WTC11 (cell line): ENCODE results near the gene LPP. TPM values are rescaled to one million over a fixed set of nuclear protein-coding genes. Genes with fewer than 3 reads are reported as not detected.

Experiments
- ATAC-seq: fragments of 200-7000 bp; cut with Tn5 transposase; 2 replicates; pipeline ENCODE4 v1.10.0; 2021; ENCODE audit warnings: mild to moderate bottlenecking, moderate library complexity
- CTCF ChIA-PET: fragments of 300-600 bp; sonication (Branson Sonifier 250); formaldehyde crosslinking; loops from one replicate; lab custom pipeline; 2021; ENCODE audit warnings: antibody characterized with exemption; lab: Charles Lee
- POLR2A ChIA-PET: fragments of 350-600 bp; sonication (Branson Sonifier 250); formaldehyde crosslinking; loops from one replicate; lab custom pipeline; 2021; ENCODE audit warnings: antibody characterized with exemption; lab: Charles Lee
- DNase-seq: peaks from one replicate; pipeline ENCODE4 v3.0.0; 2021; ENCODE audit warnings: low spot score
- H3K27ac Mint-ChIP-seq: 2 replicates; pipeline ENCODE4 v1.8.0; 2021; ENCODE audit warnings: mixed read lengths
- H3K27me3 Mint-ChIP-seq: 2 replicates; pipeline ENCODE4 v1.8.0; 2021; ENCODE audit warnings: low read depth, mild to moderate bottlenecking, moderate library complexity, mixed read lengths
- H3K36me3 Mint-ChIP-seq: 2 replicates; pipeline ENCODE4 v1.8.0; 2021; ENCODE audit warnings: mixed read lengths
- H3K4me1 Mint-ChIP-seq: 2 replicates; pipeline ENCODE4 v1.8.0; 2022; ENCODE audit warnings: mixed read lengths
- H3K4me3 Mint-ChIP-seq: 2 replicates; pipeline ENCODE4 v1.8.0; 2021; ENCODE audit warnings: mild to moderate bottlenecking, moderate library complexity, mixed read lengths
- H3K9me3 Mint-ChIP-seq: 2 replicates; pipeline ENCODE4 v1.8.0; 2021; ENCODE audit warnings: mixed read lengths
- ATF3 ChIP-seq: sonication (generic); formaldehyde crosslinking; conservative IDR thresholded peaks from 2 replicates; pipeline ENCODE4 v1.8.1; 2022; ENCODE audit warnings: mild to moderate bottlenecking, missing genetic modification reagents
- CBFB ChIP-seq: sonication (generic); formaldehyde crosslinking; IDR thresholded peaks from 2 replicates; pipeline ENCODE4 v1.8.1; 2022; ENCODE audit warnings: mild to moderate bottlenecking, low read depth, missing genetic modification reagents
- CDX4 ChIP-seq: fragments of 250-450 bp; sonication (Bioruptor Pico); IDR thresholded peaks from 2 replicates; pipeline ENCODE4 v1.9.0; 2021; ENCODE audit warnings: moderate library complexity, mild to moderate bottlenecking, inconsistent platforms, borderline replicate concordance
- CREB1 ChIP-seq: sonication (generic); formaldehyde crosslinking; IDR thresholded peaks from 2 replicates; pipeline ENCODE4 v1.8.0; 2023; ENCODE audit warnings: mild to moderate bottlenecking, missing genetic modification reagents
- CTCF ChIP-seq: fragments of 200-600 bp; IDR thresholded peaks from 2 replicates; pipeline ENCODE4 v1.8.0; 2022; ENCODE audit warnings: antibody characterized with exemption
- E2F5 ChIP-seq: sonication (generic); formaldehyde crosslinking; IDR thresholded peaks from 2 replicates; pipeline ENCODE4 v1.8.1; 2022; ENCODE audit warnings: mild to moderate bottlenecking, moderate library complexity, missing genetic modification reagents
- GABPB1 ChIP-seq: sonication (generic); formaldehyde crosslinking; IDR thresholded peaks from 2 replicates; pipeline ENCODE4 v1.8.1; 2023; ENCODE audit warnings: mild to moderate bottlenecking, missing genetic modification reagents
- IRF1 ChIP-seq: sonication (generic); formaldehyde crosslinking; IDR thresholded peaks from 2 replicates; pipeline ENCODE4 v1.8.0; 2023; ENCODE audit warnings: missing genetic modification reagents
- IRF2 ChIP-seq: sonication (generic); formaldehyde crosslinking; IDR thresholded peaks from 2 replicates; pipeline ENCODE4 v1.8.0; 2022; ENCODE audit warnings: low read depth, missing genetic modification reagents, borderline replicate concordance
- KAT7 ChIP-seq: sonication (generic); formaldehyde crosslinking; IDR thresholded peaks from 2 replicates; pipeline ENCODE4 v1.8.1; 2023; ENCODE audit warnings: missing genetic modification reagents, mild to moderate bottlenecking, borderline replicate concordance
- MYBL2 ChIP-seq: sonication (generic); formaldehyde crosslinking; IDR thresholded peaks from 2 replicates; pipeline ENCODE4 v1.8.1; 2023; ENCODE audit warnings: mild to moderate bottlenecking, moderate library complexity, missing genetic modification reagents
- NFYB ChIP-seq: sonication (generic); formaldehyde crosslinking; conservative IDR thresholded peaks from 2 replicates; pipeline ENCODE4 v1.8.0; 2022; ENCODE audit warnings: low read depth, missing genetic modification reagents
- PRRX2 ChIP-seq: fragments of 250-450 bp; sonication (Bioruptor Pico); IDR thresholded peaks from 2 replicates; pipeline ENCODE4 v1.8.0; 2021; ENCODE audit warnings: mild to moderate bottlenecking
- SP1 ChIP-seq: sonication (generic); formaldehyde crosslinking; conservative IDR thresholded peaks from 2 replicates; pipeline ENCODE4 v1.8.1; 2022; ENCODE audit warnings: missing genetic modification reagents
- STAT6 ChIP-seq: sonication (generic); formaldehyde crosslinking; conservative IDR thresholded peaks from 2 replicates; pipeline ENCODE4 v1.8.1; 2023; ENCODE audit warnings: mild to moderate bottlenecking, low read depth, missing genetic modification reagents, moderate library complexity
- USF1 ChIP-seq: sonication (generic); formaldehyde crosslinking; IDR thresholded peaks from 2 replicates; pipeline ENCODE4 v1.8.0; 2022; ENCODE audit warnings: mild to moderate bottlenecking, missing genetic modification reagents
- ZBTB21 ChIP-seq: sonication (generic); formaldehyde crosslinking; IDR thresholded peaks from 2 replicates; pipeline ENCODE4 v1.8.1; 2023; ENCODE audit warnings: mild to moderate bottlenecking, missing genetic modification reagents, borderline replicate concordance
- ZMAT4 ChIP-seq: fragments of 250-450 bp; sonication (Bioruptor Pico); IDR thresholded peaks from 2 replicates; pipeline ENCODE4 v1.9.0; 2021; ENCODE audit warnings: mild to moderate bottlenecking
- ZNF138 ChIP-seq: sonication (generic); formaldehyde crosslinking; conservative IDR thresholded peaks from 2 replicates; pipeline ENCODE4 v1.8.1; 2022; ENCODE audit warnings: mild to moderate bottlenecking, moderate library complexity, missing genetic modification reagents
- ZNF232 ChIP-seq: sonication (generic); formaldehyde crosslinking; IDR thresholded peaks from 2 replicates; pipeline ENCODE4 v1.8.0; 2022; ENCODE audit warnings: mild to moderate bottlenecking, missing genetic modification reagents
- ZNF317 ChIP-seq: sonication (generic); formaldehyde crosslinking; IDR thresholded peaks from 2 replicates; pipeline ENCODE4 v1.8.1; 2023; ENCODE audit warnings: low read depth, mild to moderate bottlenecking, moderate library complexity, missing genetic modification reagents, borderline replicate concordance
- ZNF423 ChIP-seq: fragments of 250-450 bp; sonication (Bioruptor Pico); IDR thresholded peaks from 2 replicates; pipeline ENCODE4 v2.1.2; 2022; ENCODE audit warnings: mild to moderate bottlenecking, moderate library complexity
- total RNA-seq: library from RNA; stranded (reverse); gene quantifications from 3 replicates; pipeline ENCODE4 v1.2.3, GENCODE V29; 2021

LPP gene
- total RNA-seq, 1 experiment from 2014 or later: 49.6 TPM

GRCh38 chr3:188929137-188929536 lies 775.2 kb downstream of the LPP start:
- no peaks in the 10 kb centered on the region for H3K27me3 Mint-ChIP-seq
- ATAC-seq (peak; percentile 81), DNase-seq (no peak)
- no peak overlapping the region for H3K4me3 Mint-ChIP-seq
- TF ChIP-seq NFYB (CRISPR knock-in tag): no peak
- TF ChIP-seq ZNF423 (CRISPR knock-in tag): no peak
- no peak for TF ChIP-seq CTCF
- no peak for TF ChIP-seq MYBL2 (CRISPR knock-in tag)
- no peak for TF ChIP-seq ZBTB21 (CRISPR knock-in tag)
- ChIA-PET POLR2A (interaction anchor here (0.8 kb wide), 1 partner anchor 19 kb away, joined by 5 read pairs; no protein-coding TSS in a partner anchor), CTCF (interaction anchor here (0.5 to 1.6 kb wide), 10 partner anchors 8 to 1191 kb away, joined by 3 to 10 read pairs (median 4); no protein-coding TSS in a partner anchor)
- no peaks in the 10 kb centered on the region for H3K9me3 Mint-ChIP-seq
- no peak overlapping the region for H3K27ac Mint-ChIP-seq
- no peaks in the 10 kb centered on the region for H3K36me3 Mint-ChIP-seq
- H3K4me1 Mint-ChIP-seq: peaks cover 10% of the 10 kb centered on the region

- no peak overlapping the region for H3K27ac Mint-ChIP-seq
- TF ChIP-seq NFYB (CRISPR knock-in tag) (no peak), E2F5 (CRISPR knock-in tag) (no peak), IRF2 (no peak), KAT7 (CRISPR knock-in tag) (no peak), ATF3 (CRISPR knock-in tag) (no peak), PRRX2 (no peak)
- H3K4me3 Mint-ChIP-seq: no peak overlapping the region
- DNase-seq: no peak
- H3K27me3 Mint-ChIP-seq: no peaks in the 10 kb centered on the region
- ATAC-seq: no peak
- CTCF ChIA-PET: no interaction called here
- no peaks in the 10 kb centered on the region for H3K36me3 Mint-ChIP-seq
- no peaks in the 10 kb centered on the region for H3K9me3 Mint-ChIP-seq
- POLR2A ChIA-PET: no interaction called here
- peaks cover 9% of the 10 kb centered on the region for H3K4me1 Mint-ChIP-seq
Measured at GRCh38 chr3:188931036-188931435, 777.1 kb downstream of the LPP start.

- DNase-seq (no peak), ATAC-seq (no peak)
- no peaks in the 10 kb centered on the region for H3K27me3 Mint-ChIP-seq
- ChIA-PET CTCF (no interaction called here), POLR2A (no interaction called here)
- H3K4me3 Mint-ChIP-seq: no peak overlapping the region
- no peaks in the 10 kb centered on the region for H3K36me3 Mint-ChIP-seq
- no peak overlapping the region for H3K27ac Mint-ChIP-seq
- no peaks in the 10 kb centered on the region for H3K9me3 Mint-ChIP-seq
- peaks cover 12% of the 10 kb centered on the region for H3K4me1 Mint-ChIP-seq
- TF ChIP-seq CBFB (CRISPR knock-in tag) (no peak), E2F5 (CRISPR knock-in tag) (no peak), SP1 (no peak), ZNF138 (CRISPR knock-in tag) (no peak), ZNF232 (no peak), IRF1 (no peak), ZNF317 (CRISPR knock-in tag) (no peak), ZMAT4 (no peak), CDX4 (CRISPR knock-in tag) (no peak), ZNF423 (CRISPR knock-in tag) (no peak), ATF3 (CRISPR knock-in tag) (no peak), STAT6 (CRISPR knock-in tag) (no peak), USF1 (CRISPR knock-in tag) (no peak), GABPB1 (no peak), CREB1 (CRISPR knock-in tag) (no peak)
Measured at GRCh38 chr3:188931531-188931930, 777.6 kb downstream of the LPP start.
